Neural progenitor cell (in vitro differentiated cells): ENCODE results near the gene CLEC9A. TPM values are rescaled to one million over a fixed set of nuclear protein-coding genes. Genes with fewer than 3 reads are reported as not detected.

Experiments
- DNase-seq: peaks from one replicate; pipeline ENCODE4 v3.0.0-alpha.2; 2016; ENCODE audit warnings: low spot score
- H2AFZ ChIP-seq: fragments of 200-600 bp; sonication (generic); replicated peaks from 2 replicates; pipeline ENCODE4 v1.6.1; 2016; ENCODE audit warnings: antibody characterized with exemption
- H3F3A ChIP-seq: fragments of 200-600 bp; sonication (generic); 2 replicates; pipeline ENCODE4 v1.6.1; 2016; ENCODE audit warnings: antibody characterized with exemption, low read depth
- H3K27ac ChIP-seq: fragments of 200-600 bp; sonication (generic); 2 replicates; pipeline ENCODE4 v1.5.1; 2016; ENCODE audit warnings: mild to moderate bottlenecking
- H3K27me3 ChIP-seq: fragments of 200-600 bp; sonication (generic); 2 replicates; pipeline ENCODE4 v1.6.1; 2016; ENCODE audit warnings: mild to moderate bottlenecking, moderate library complexity
- H3K36me3 ChIP-seq: fragments of 200-600 bp; sonication (generic); 2 replicates; pipeline ENCODE4 v1.5.1; 2016
- H3K4me1 ChIP-seq: fragments of 200-600 bp; sonication (generic); 2 replicates; pipeline ENCODE4 v1.6.1; 2016; ENCODE audit warnings: mixed run types
- H3K4me2 ChIP-seq: fragments of 200-600 bp; sonication (generic); 2 replicates; pipeline ENCODE4 v1.6.1; 2016
- H3K4me3 ChIP-seq: fragments of 200-600 bp; sonication (generic); 2 replicates; pipeline ENCODE4 v1.5.1; 2016
- H3K79me2 ChIP-seq: fragments of 200-600 bp; sonication (generic); 2 replicates; pipeline ENCODE4 v1.6.1; 2016; ENCODE audit warnings: low read depth
- H3K9ac ChIP-seq: fragments of 200-600 bp; sonication (generic); 2 replicates; pipeline ENCODE4 v1.6.1; 2016
- H3K9me3 ChIP-seq: fragments of 200-600 bp; sonication (generic); 2 replicates; pipeline ENCODE4 v1.5.1; 2016; ENCODE audit warnings: low read depth
- H4K20me1 ChIP-seq: fragments of 200-600 bp; sonication (generic); 2 replicates; pipeline ENCODE4 v1.6.1; 2016; ENCODE audit warnings: low read depth
- H3K27ac Mint-ChIP-seq: 3 replicates; pipeline ENCODE4 v1.8.0; 2021; ENCODE audit warnings: mixed read lengths
- H3K27me3 Mint-ChIP-seq: 2 replicates; pipeline ENCODE4 v1.8.0; 2022; ENCODE audit warnings: low read depth, mild to moderate bottlenecking, inconsistent platforms, moderate library complexity, mixed read lengths; ENCODE audit not compliant: insufficient read depth
- H3K36me3 Mint-ChIP-seq: 3 replicates; pipeline ENCODE4 v1.8.0; 2021; ENCODE audit warnings: mixed read lengths
- H3K4me1 Mint-ChIP-seq: 3 replicates; pipeline ENCODE4 v1.8.0; 2021; ENCODE audit warnings: mixed read lengths
- H3K4me3 Mint-ChIP-seq: 3 replicates; pipeline ENCODE4 v1.8.0; 2021; ENCODE audit warnings: mild to moderate bottlenecking, moderate library complexity, mixed read lengths
- H3K9me3 Mint-ChIP-seq: 3 replicates; pipeline ENCODE4 v1.8.0; 2020; ENCODE audit warnings: mixed read lengths
- CTCF ChIP-seq: fragments of 200-600 bp; sonication (generic); IDR thresholded peaks from 2 replicates; pipeline ENCODE4 v1.5.1; 2017; ENCODE audit warnings: antibody characterized with exemption, mild to moderate bottlenecking
- EZH2 ChIP-seq: fragments of 200-600 bp; sonication (generic); IDR thresholded peaks from 2 replicates; pipeline ENCODE4 v1.6.1; 2017; ENCODE audit warnings: antibody characterized with exemption, mild to moderate bottlenecking, moderate library complexity
- EZH2phosphoT487 ChIP-seq: fragments of 200-600 bp; sonication (generic); IDR thresholded peaks from 2 replicates; pipeline ENCODE4 v1.6.1; 2017; ENCODE audit warnings: antibody characterized with exemption
- total RNA-seq: library from RNA; depleted of rRNA; stranded (reverse); fragments of >200 nt; gene quantifications from 2 replicates; pipeline ENCODE4 v1.2.3, GENCODE V29; 2015; ENCODE audit warnings: low replicate concordance

Gene CLEC9A
- total RNA-seq, 1 donor from 2014 or later = not detected

DNA sequence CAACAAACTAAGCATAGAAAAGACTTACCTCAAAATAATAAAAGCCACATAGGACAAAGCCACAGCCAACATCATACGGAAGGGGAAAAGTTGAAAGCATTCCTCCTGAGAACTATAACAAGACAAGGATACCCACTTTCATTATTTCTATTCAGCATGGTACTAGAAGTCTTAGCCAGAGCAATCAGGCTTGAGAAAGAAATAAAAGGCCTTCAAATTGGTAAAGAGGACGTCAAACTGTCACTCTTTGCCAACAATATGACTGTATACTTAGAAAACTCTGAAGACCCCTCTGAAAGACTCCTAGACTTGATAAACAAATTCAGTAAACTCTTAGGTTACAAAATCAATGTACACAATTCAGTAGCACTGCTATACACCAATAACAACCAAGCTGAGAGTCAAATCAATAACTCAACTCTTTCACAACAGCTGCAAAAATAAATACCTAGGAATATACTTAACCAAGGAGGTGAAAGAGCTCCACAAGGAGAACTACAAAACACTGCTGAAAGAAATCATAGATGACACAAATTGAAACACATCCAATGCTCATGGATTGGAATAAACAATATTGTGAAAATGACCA lies 79.9 kb downstream of the CLEC9A start:
- TF ChIP-seq EZH2phosphoT487 = no peak
- TF ChIP-seq EZH2 = no peak
- TF ChIP-seq CTCF = no peak
- Histone ChIP-seq H3K9ac (no peak overlapping the region), H3K79me2 (no peaks in the 10 kb centered on the region), H3K27me3 (no peaks in the 10 kb centered on the region), H3K4me3 (no peak overlapping the region), H3K27ac (no peak overlapping the region), H3K36me3 (no peaks in the 10 kb centered on the region), H2AFZ (no peak overlapping the region), H3K9me3 (no peaks in the 10 kb centered on the region), H4K20me1 (no peaks in the 10 kb centered on the region), H3F3A (no peaks in the 10 kb centered on the region), H3K4me1 (no peaks in the 10 kb centered on the region), H3K4me2 (no peak overlapping the region)
- peaks cover 6% of the 10 kb centered on the region for H3K27me3 Mint-ChIP-seq
- no peak for DNase-seq
- no peak overlapping the region for H3K27ac Mint-ChIP-seq
- H3K4me3 Mint-ChIP-seq = no peak overlapping the region
- H3K4me1 Mint-ChIP-seq = no peaks in the 10 kb centered on the region
- no peaks in the 10 kb centered on the region for H3K36me3 Mint-ChIP-seq
- peaks cover 8% of the 10 kb centered on the region for H3K9me3 Mint-ChIP-seq

GRCh38 chr12:10111451-10111850 lies 81.0 kb downstream of the CLEC9A start:
- DNase-seq = no peak
- H3K27me3 Mint-ChIP-seq = peaks cover 4% of the 10 kb centered on the region
- Histone ChIP-seq H3K36me3 (no peaks in the 10 kb centered on the region), H3K4me2 (no peak overlapping the region), H3K9ac (no peak overlapping the region), H2AFZ (no peak overlapping the region), H4K20me1 (no peaks in the 10 kb centered on the region), H3K79me2 (no peaks in the 10 kb centered on the region), H3K9me3 (no peaks in the 10 kb centered on the region), H3K4me1 (no peaks in the 10 kb centered on the region), H3K27ac (no peak overlapping the region), H3K27me3 (no peaks in the 10 kb centered on the region), H3F3A (no peaks in the 10 kb centered on the region), H3K4me3 (no peak overlapping the region)
- H3K4me1 Mint-ChIP-seq = no peaks in the 10 kb centered on the region
- no peak for TF ChIP-seq CTCF
- no peak for TF ChIP-seq EZH2phosphoT487
- TF ChIP-seq EZH2 = no peak
- peaks cover 6% of the 10 kb centered on the region for H3K9me3 Mint-ChIP-seq
- H3K27ac Mint-ChIP-seq = no peak overlapping the region
- no peak overlapping the region for H3K4me3 Mint-ChIP-seq
- no peaks in the 10 kb centered on the region for H3K36me3 Mint-ChIP-seq

- Mint-ChIP-seq H3K4me3 (no peak overlapping the region), H3K36me3 (no peaks in the 10 kb centered on the region), H3K9me3 (peaks cover 6% of the 10 kb centered on the region), H3K4me1 (no peaks in the 10 kb centered on the region), H3K27me3 (peaks cover 2% of the 10 kb centered on the region), H3K27ac (no peak overlapping the region)
- Histone ChIP-seq H3K27ac (no peak overlapping the region), H3K27me3 (no peaks in the 10 kb centered on the region), H3K4me1 (no peaks in the 10 kb centered on the region), H3F3A (no peaks in the 10 kb centered on the region), H3K9me3 (no peaks in the 10 kb centered on the region), H3K79me2 (no peaks in the 10 kb centered on the region), H3K4me3 (no peak overlapping the region), H4K20me1 (no peaks in the 10 kb centered on the region), H3K9ac (no peak overlapping the region), H2AFZ (no peak overlapping the region), H3K36me3 (no peaks in the 10 kb centered on the region), H3K4me2 (no peak overlapping the region)
- DNase-seq = no peak
- TF ChIP-seq CTCF (no peak), EZH2phosphoT487 (no peak), EZH2 (no peak)
Observed at GRCh38 chr12:10113075-10113474, 82.6 kb downstream of the CLEC9A start.
